Tibial nerve (tissue), 4 donors: ENCODE data around the gene OCIAD2. TPM values are rescaled to one million over a fixed set of nuclear protein-coding genes. Genes with fewer than 3 reads are reported as not detected.
"Not testable (repeated sequence)": the region's sequence is repeated elsewhere in the genome, so short reads cannot be mapped to it uniquely, and the experiment has no call there.

Experiments
- DNase-seq, 2 donors: peaks; one replicate each; pipeline ENCODE4 v3.0.0-alpha.2; 2019; ENCODE audit warnings: low spot score in 2 of 2
- H3K27ac ChIP-seq, 4 donors: fragments of 200-600 bp; sonication (generic) in 3 of 4; one replicate each; pipeline ENCODE4 v1.5.1; 2017 to 2019; ENCODE audit warnings: mild to moderate bottlenecking in 1 of 4
- H3K27me3 ChIP-seq, 2 donors: fragments of 200-600 bp; sonication (generic) in 1 of 2; one replicate each; pipeline versions ENCODE4 v1.5.1 to v1.6.0; 2017 to 2019
- H3K36me3 ChIP-seq, 3 donors: fragments of 200-600 bp; sonication (generic); one replicate each; pipeline ENCODE4 v1.5.1; 2018 to 2019
- H3K4me1 ChIP-seq, 4 donors: fragments of 200-600 bp; sonication (generic) in 3 of 4; one replicate each; pipeline ENCODE4 v1.5.1; 2017 to 2019
- H3K4me3 ChIP-seq, 4 donors: fragments of 200-600 bp; sonication (generic) in 3 of 4; one replicate each; pipeline ENCODE4 v1.5.1; 2017 to 2019; ENCODE audit warnings: mild to moderate bottlenecking in 1 of 4, moderate library complexity in 1 of 4
- H3K9me3 ChIP-seq, 4 donors: fragments of 200-600 bp; sonication (generic) in 3 of 4; one replicate each; pipeline ENCODE4 v1.5.1; 2017 to 2019
- CTCF ChIP-seq, 5 experiments: fragments of 200-600 bp in 3 of 5; fragments of 450-650 bp in 2 of 5; sonication (generic) in 3 of 5; IDR thresholded peaks; one replicate each; pipeline ENCODE4 v1.5.1; 2016 to 2019; ENCODE audit warnings: antibody characterized with exemption in 5 of 5, mild to moderate bottlenecking in 3 of 5, moderate library complexity in 2 of 5
- EP300 ChIP-seq, 2 donors: sonication (generic); formaldehyde crosslinking; IDR thresholded peaks; one replicate each; pipeline ENCODE4 v1.6.1; 2017; ENCODE audit warnings: antibody characterized with exemption in 2 of 2, mild to moderate bottlenecking in 1 of 2
- POLR2A ChIP-seq, 2 donors: fragments of 450-650 bp; IDR thresholded peaks; one replicate each; pipeline ENCODE4 v1.6.1; 2017; ENCODE audit warnings: antibody characterized with exemption in 2 of 2, mild to moderate bottlenecking in 2 of 2, moderate library complexity in 2 of 2
- WGBS, 2 donors: methylation state at CpG; one replicate each; pipeline ENCODE4 v1.1.5; 2018; 5-methylcytosine and 5-hydroxymethylcytosine counted together
- total RNA-seq, 4 donors: library from RNA; depleted of rRNA; stranded (reverse); fragments of >200 nt; gene quantifications; one replicate each; pipeline ENCODE4 v1.1.0, GENCODE V29; 2016

Gene OCIAD2
- total RNA-seq, 4 donors from 2014 or later: 0.84 to 5.1 (median 2.9) TPM

- TF ChIP-seq EP300 (IDR thresholded peaks at IDR 0.05): no peak
- TF ChIP-seq POLR2A (IDR thresholded peaks at IDR 0.05): no peak
- TF ChIP-seq CTCF (IDR thresholded peaks at IDR 0.05): no peak
- no peaks in the 10 kb centered on the region for H3K4me1 ChIP-seq
- no peak overlapping the region for H3K27ac ChIP-seq
- 85 to 92% methylated on average over 7 of the region's 7 CpGs for WGBS, 2 donors
- H3K4me3 ChIP-seq: no peak overlapping the region
- peaks cover 0 to 87% (median 5%) of the 10 kb centered on the region in 3 donors for H3K36me3 ChIP-seq
- H3K9me3 ChIP-seq: no peaks in the 10 kb centered on the region
- DNase-seq: no peak
- H3K27me3 ChIP-seq: no peaks in the 10 kb centered on the region
Observed at GRCh38 chr4:48858130-48858529, 48.4 kb downstream of the OCIAD2 start.

GRCh38 chr4:48854982-48855381 is 51.6 kb downstream of the OCIAD2 start:
- TF ChIP-seq CTCF (IDR thresholded peaks at IDR 0.05) (no peak), POLR2A (IDR thresholded peaks at IDR 0.05) (no peak), EP300 (IDR thresholded peaks at IDR 0.05) (no peak)
- no peak overlapping the region for H3K4me3 ChIP-seq
- WGBS, 2 donors: 86 to 89% methylated on average over 2 of the region's 2 CpGs

DNA sequence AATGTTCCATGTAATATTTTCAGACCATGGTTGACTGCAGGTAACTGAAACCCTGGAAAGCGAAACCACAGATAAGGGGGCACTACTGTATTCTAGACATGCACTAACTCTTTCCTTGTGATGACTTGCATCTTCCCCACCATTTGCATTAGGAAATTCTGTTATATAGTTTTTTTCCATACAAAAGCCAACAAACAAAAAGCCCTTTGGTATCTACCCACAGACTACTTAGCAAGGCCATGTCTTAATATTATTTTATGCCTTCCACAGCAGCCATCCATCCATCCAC is 52.2 kb downstream of the OCIAD2 start:
- no peak for DNase-seq
- Histone ChIP-seq H3K27ac (no peak overlapping the region), H3K4me1 (no peaks in the 10 kb centered on the region), H3K27me3 (no peaks in the 10 kb centered on the region), H3K36me3 (peaks cover 0 to 93% (median 10%) of the 10 kb centered on the region in 3 donors), H3K9me3 (no peaks in the 10 kb centered on the region), H3K4me3 (no peak overlapping the region)
- TF ChIP-seq POLR2A (IDR thresholded peaks at IDR 0.05): no peak
- no peak for TF ChIP-seq CTCF (IDR thresholded peaks at IDR 0.05)
- no peak for TF ChIP-seq EP300 (IDR thresholded peaks at IDR 0.05)
- 92 to 95% methylated on average over 1 of the region's 1 CpG for WGBS, 2 donors

More at GRCh38 chr4:48854982-48855381, 51.6 kb downstream of the OCIAD2 start:
- Histone ChIP-seq H3K27me3 (no peaks in the 10 kb centered on the region), H3K9me3 (no peaks in the 10 kb centered on the region), H3K36me3 (peaks cover 0 to 95% (median 10%) of the 10 kb centered on the region in 3 donors), H3K27ac (no peak overlapping the region), H3K4me1 (no peaks in the 10 kb centered on the region)
- DNase-seq: no peak

- Histone ChIP-seq H3K27me3 (no peaks in the 10 kb centered on the region), H3K4me1 (no peaks in the 10 kb centered on the region), H3K9me3 (no peaks in the 10 kb centered on the region), H3K4me3 (no peak overlapping the region), H3K36me3 (peaks cover 0 to 93% (median 10%) of the 10 kb centered on the region in 3 donors), H3K27ac (no peak overlapping the region)
- WGBS, 2 donors: 94 to 96% methylated on average over 4 of the region's 4 CpGs
- no peak for TF ChIP-seq EP300 (IDR thresholded peaks at IDR 0.05)
- no peak for TF ChIP-seq CTCF (IDR thresholded peaks at IDR 0.05)
- no peak for TF ChIP-seq POLR2A (IDR thresholded peaks at IDR 0.05)
- no peak for DNase-seq
Observed at GRCh38 chr4:48853604-48854394, 52.8 kb downstream of the OCIAD2 start.

DNA sequence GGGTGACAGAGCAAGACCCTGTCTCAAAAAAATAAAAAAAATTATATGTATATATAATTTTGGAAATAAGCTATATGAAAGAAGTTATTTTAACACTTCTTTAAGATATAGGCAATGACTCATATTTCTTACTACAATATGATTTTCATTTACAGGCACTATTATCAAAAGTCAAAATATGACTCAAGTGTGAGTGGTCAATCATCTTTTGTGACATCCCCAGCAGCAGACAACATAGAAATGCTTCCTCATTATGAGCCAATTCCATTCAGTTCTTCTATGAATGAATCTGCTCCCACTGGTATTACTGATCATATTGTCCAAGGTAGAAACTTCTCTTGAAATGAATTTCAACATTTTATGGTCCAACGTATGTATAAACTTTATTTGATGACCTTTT is 54.9 kb downstream of the OCIAD2 start:
- TF ChIP-seq CTCF (IDR thresholded peaks at IDR 0.05): no peak
- TF ChIP-seq EP300 (IDR thresholded peaks at IDR 0.05): no peak
- no peak for TF ChIP-seq POLR2A (IDR thresholded peaks at IDR 0.05)

GRCh38 chr4:48848799-48849198 is 57.8 kb downstream of the OCIAD2 start:
- H3K36me3 ChIP-seq: peaks cover 0 to 87% (median 5%) of the 10 kb centered on the region in 3 donors
- whole genome bisulfite sequencing, 2 donors: 96 to 98% methylated on average over 6 of the region's 6 CpGs
- not testable (repeated sequence) for H3K27ac ChIP-seq, DNase-seq, H3K4me3 ChIP-seq, H3K27me3 ChIP-seq, H3K4me1 ChIP-seq, H3K9me3 ChIP-seq

More for the DNA sequence above, 54.9 kb downstream of the OCIAD2 start:
- Histone ChIP-seq H3K9me3 (no peaks in the 10 kb centered on the region), H3K4me1 (no peaks in the 10 kb centered on the region), H3K27ac (no peak overlapping the region), H3K27me3 (no peaks in the 10 kb centered on the region), H3K4me3 (no peak overlapping the region), H3K36me3 (peaks cover 0 to 84% (median 5%) of the 10 kb centered on the region in 3 donors)
- 84 to 87% methylated on average over 1 of the region's 1 CpG for WGBS, 2 donors
- no peak for DNase-seq
